Activated CD8-positive, alpha-beta T cell treated with anti-CD3 and anti-CD28 coated beads for 36 hours (primary cell): ENCODE measurements around the gene UTP20. TPM values are rescaled to one million over a fixed set of nuclear protein-coding genes. Genes with fewer than 3 reads are reported as not detected.

Source experiments
- ATAC-seq: fragments of 200-7000 bp; cut with Tn5 transposase; one replicate; pipeline ENCODE4 v1.10.0; 2021; ENCODE audit warnings: mild to moderate bottlenecking, moderate library complexity
- CTCF ChIA-PET: fragments of 350-600 bp; sonication (Branson Sonifier 250); formaldehyde crosslinking; loops from one replicate; lab custom pipeline; 2021; ENCODE audit warnings: antibody characterized with exemption; lab: Charles Lee
- POLR2A ChIA-PET: fragments of 350-600 bp; sonication (Branson Sonifier 250); formaldehyde crosslinking; loops from one replicate; lab custom pipeline; 2021; ENCODE audit warnings: antibody characterized with exemption; lab: Charles Lee
- DNase-seq: peaks from one replicate; pipeline ENCODE4 v3.0.0-alpha.2; 2020
- H3K27ac Mint-ChIP-seq: one replicate; pipeline ENCODE4 v1.8.0; 2021; ENCODE audit warnings: mild to moderate bottlenecking, mixed read lengths
- H3K27me3 Mint-ChIP-seq: one replicate; pipeline ENCODE4 v1.8.0; 2021; ENCODE audit warnings: mixed read lengths
- H3K36me3 Mint-ChIP-seq: one replicate; pipeline ENCODE4 v1.8.0; 2021; ENCODE audit warnings: low read depth, mixed read lengths
- H3K4me1 Mint-ChIP-seq: one replicate; pipeline ENCODE4 v1.8.0; 2021; ENCODE audit warnings: low read depth, mixed read lengths
- H3K4me3 Mint-ChIP-seq: one replicate; pipeline ENCODE4 v1.8.0; 2021; ENCODE audit warnings: mild to moderate bottlenecking, moderate library complexity, mixed read lengths
- H3K9me3 Mint-ChIP-seq: one replicate; pipeline ENCODE4 v1.8.0; 2021; ENCODE audit warnings: mixed read lengths
- CTCF ChIP-seq: fragments of 200-600 bp; IDR thresholded peaks from one replicate; pipeline ENCODE4 v1.8.0; 2022; ENCODE audit warnings: antibody characterized with exemption, mild to moderate bottlenecking
- intact Hi-C: fragments of 100-400 bp; cut with micrococcal nuclease; formaldehyde crosslinking; loops from one replicate; pipeline ENCODE4 v1.10.0; 2022
- total RNA-seq, 2 experiments: library from RNA; stranded (reverse); gene quantifications; one replicate each; pipeline ENCODE4 v1.2.3, GENCODE V29; 2021

Gene UTP20
- total RNA-seq, 2 experiments from 2014 or later = 29.0 TPM

- ATAC-seq (no peak), DNase-seq (no peak)
- intact Hi-C loops = no loop called here
- no peaks in the 10 kb centered on the region for H3K36me3 Mint-ChIP-seq
- no peak overlapping the region for H3K4me3 Mint-ChIP-seq
- peaks cover 8% of the 10 kb centered on the region for H3K27me3 Mint-ChIP-seq
- H3K27ac Mint-ChIP-seq = no peak overlapping the region
- TF ChIP-seq CTCF = no peak
- H3K4me1 Mint-ChIP-seq = no peaks in the 10 kb centered on the region
- POLR2A ChIA-PET = no interaction called here
- CTCF ChIA-PET = no interaction called here
- no peaks in the 10 kb centered on the region for H3K9me3 Mint-ChIP-seq
Observed at GRCh38 chr12:101238800-101239329, 41.0 kb upstream of the UTP20 start.

- no peak for ATAC-seq
- H3K27ac Mint-ChIP-seq = no peak overlapping the region
- no peaks in the 10 kb centered on the region for H3K9me3 Mint-ChIP-seq
- POLR2A ChIA-PET = interaction anchor here (1.1 kb wide), 1 partner anchor 652 kb away, joined by 3 read pairs; no protein-coding TSS in a partner anchor
- CTCF ChIA-PET = no interaction called here
- intact Hi-C loops = no loop called here
- peaks cover 6% of the 10 kb centered on the region for H3K27me3 Mint-ChIP-seq
- H3K4me3 Mint-ChIP-seq = no peak overlapping the region
- TF ChIP-seq CTCF = no peak
- no peaks in the 10 kb centered on the region for H3K36me3 Mint-ChIP-seq
- no peaks in the 10 kb centered on the region for H3K4me1 Mint-ChIP-seq
- no peak for DNase-seq
Observed at GRCh38 chr12:101243074-101243473, 36.8 kb upstream of the UTP20 start.

GRCh38 chr12:101243616-101244015 lies 36.3 kb upstream of the UTP20 start:
- Mint-ChIP-seq H3K4me3 (no peak overlapping the region), H3K36me3 (no peaks in the 10 kb centered on the region), H3K27me3 (peaks cover under 1% of the 10 kb centered on the region), H3K4me1 (no peaks in the 10 kb centered on the region), H3K9me3 (no peaks in the 10 kb centered on the region), H3K27ac (no peak overlapping the region)
- TF ChIP-seq CTCF = no peak
- ChIA-PET CTCF (no interaction called here), POLR2A (interaction anchor here (1.1 kb wide), 1 partner anchor 652 kb away, joined by 3 read pairs; no protein-coding TSS in a partner anchor)
- ATAC-seq (no peak), DNase-seq (no peak)
- intact Hi-C loops = no loop called here

- Mint-ChIP-seq H3K27ac (no peak overlapping the region), H3K36me3 (no peaks in the 10 kb centered on the region), H3K27me3 (peaks cover 4% of the 10 kb centered on the region), H3K4me3 (no peak overlapping the region), H3K4me1 (no peaks in the 10 kb centered on the region), H3K9me3 (no peaks in the 10 kb centered on the region)
- CTCF ChIA-PET = no interaction called here
- DNase-seq (no peak), ATAC-seq (no peak)
- no peak for TF ChIP-seq CTCF
- intact Hi-C loops = no loop called here
- POLR2A ChIA-PET = no interaction called here
Observed at GRCh38 chr12:101256266-101256665, 23.6 kb upstream of the UTP20 start.

- Mint-ChIP-seq H3K4me1 (no peaks in the 10 kb centered on the region), H3K9me3 (no peaks in the 10 kb centered on the region), H3K36me3 (no peaks in the 10 kb centered on the region), H3K4me3 (no peak overlapping the region), H3K27ac (no peak overlapping the region), H3K27me3 (peaks cover 4% of the 10 kb centered on the region)
- TF ChIP-seq CTCF = no peak
- CTCF ChIA-PET = no interaction called here
- POLR2A ChIA-PET = no interaction called here
- intact Hi-C loops = no loop called here
- ATAC-seq = no peak
- DNase-seq = no peak
Observed at GRCh38 chr12:101257357-101257756, 22.5 kb upstream of the UTP20 start.
